ENCODE measurements around the gene RINL. TPM values are rescaled to one million over a fixed set of nuclear protein-coding genes. Genes with fewer than 3 reads are reported as not detected.

RINL gene
- total RNA-seq, 2 donors from 2014 or later: 3.6 to 5.1 TPM

- H3K9ac ChIP-seq (ENCODE audit: low read depth in 2 of 2, low read length in 2 of 2): peak overlapping the region; percentile 26 to 58
- intact Hi-C loops (cut with DNase I): no loop called here
- H3K4me3 ChIP-seq: peak overlapping the region; percentile 35
- H3K27me3 ChIP-seq: no peaks in the 10 kb centered on the region
- no peaks in the 10 kb centered on the region for H3K9me3 ChIP-seq
- H3K36me3 ChIP-seq: no peaks in the 10 kb centered on the region
- peak overlapping the region; percentile 1 for H3K27ac ChIP-seq
- peak; percentile 83 for TF ChIP-seq CTCF (IDR thresholded peaks at IDR 0.05)
- peak; percentile 86 for DNase-seq
- peaks cover 5% of the 10 kb centered on the region for H3K4me1 ChIP-seq
Measured at GRCh38 chr19:38869836-38870607, 8.1 kb downstream of the RINL start.

- no peaks in the 10 kb centered on the region for H3K9me3 ChIP-seq
- no peaks in the 10 kb centered on the region for H3K36me3 ChIP-seq
- H3K9ac ChIP-seq (ENCODE audit: low read depth in 2 of 2, low read length in 2 of 2): peak overlapping the region; percentile 26 to 58
- no peak for TF ChIP-seq CTCF (IDR thresholded peaks at IDR 0.05)
- intact Hi-C loops (cut with DNase I): no loop called here
- no peaks in the 10 kb centered on the region for H3K27me3 ChIP-seq
- peak overlapping the region; percentile 1 for H3K27ac ChIP-seq
- H3K4me1 ChIP-seq: peaks cover 9% of the 10 kb centered on the region
- peak; percentile 41 for DNase-seq
- H3K4me3 ChIP-seq: peak overlapping the region; percentile 35
Measured at GRCh38 chr19:38869160-38869835, 8.8 kb downstream of the RINL start.

GRCh38 chr19:38868551-38868950 lies 9.5 kb downstream of the RINL start:
- Histone ChIP-seq H3K9me3 (no peaks in the 10 kb centered on the region), H3K27me3 (no peaks in the 10 kb centered on the region), H3K4me1 (peaks cover 12% of the 10 kb centered on the region), H3K27ac (no peak overlapping the region), H3K4me3 (no peak overlapping the region), H3K9ac (ENCODE audit: low read depth in 2 of 2, low read length in 2 of 2) (peak overlapping the region in 1 of 2 donors; percentile 14), H3K36me3 (no peaks in the 10 kb centered on the region)
- no peak for TF ChIP-seq CTCF (IDR thresholded peaks at IDR 0.05)
- intact Hi-C loops (cut with DNase I): no loop called here
- DNase-seq: no peak

- Histone ChIP-seq H3K27me3 (no peaks in the 10 kb centered on the region), H3K27ac (no peak overlapping the region), H3K9me3 (no peaks in the 10 kb centered on the region), H3K4me1 (peaks cover 23% of the 10 kb centered on the region), H3K36me3 (no peaks in the 10 kb centered on the region), H3K4me3 (no peak overlapping the region), H3K9ac (ENCODE audit: low read depth in 2 of 2, low read length in 2 of 2) (no peak overlapping the region)
- DNase-seq: no peak
- TF ChIP-seq CTCF (IDR thresholded peaks at IDR 0.05): no peak
- intact Hi-C loops (cut with DNase I): no loop called here
Measured at GRCh38 chr19:38867171-38867780, 10.8 kb downstream of the RINL start.

- Histone ChIP-seq H3K9me3 (no peaks in the 10 kb centered on the region), H3K4me1 (peaks cover 20% of the 10 kb centered on the region), H3K36me3 (no peaks in the 10 kb centered on the region), H3K9ac (ENCODE audit: low read depth in 2 of 2, low read length in 2 of 2) (no peak overlapping the region), H3K4me3 (no peak overlapping the region), H3K27ac (peak overlapping the region; percentile 39), H3K27me3 (no peaks in the 10 kb centered on the region)
- DNase-seq: peak; percentile 55
- intact Hi-C loops (cut with DNase I): no loop called here
- TF ChIP-seq CTCF (IDR thresholded peaks at IDR 0.05): no peak
Measured at GRCh38 chr19:38862321-38863059, 15.6 kb downstream of the RINL start.
